SK-N-SH (cell line): ENCODE results near the gene NPC1. TPM values are rescaled to one million over a fixed set of nuclear protein-coding genes. Genes with fewer than 3 reads are reported as not detected.

Experiments used
- CTCF ChIA-PET: fragments of 300-600, 350-600 bp; formaldehyde crosslinking; extraction: SDS; loops from one replicate; lab custom pipeline; 2021; lab: Yijun Ruan, JAX
- POLR2A ChIA-PET: fragments of 350-600 bp; sonication (Branson Sonifier 250); formaldehyde crosslinking; extraction: SDS; loops from one replicate; lab custom pipeline; 2020; ENCODE audit warnings: antibody characterized with exemption, inconsistent platforms; lab: Yijun Ruan, JAX
- DNase-seq: peaks from one replicate; pipeline ENCODE4 v3.0.0; 2012
- H2AFZ ChIP-seq: fragments of 200-600 bp; sonication (generic); 2 replicates; pipeline ENCODE4 v1.8.1; 2016; ENCODE audit warnings: antibody characterized with exemption, mild to moderate bottlenecking, low read depth
- H3F3A ChIP-seq: fragments of 200-600 bp; sonication (generic); replicated peaks from 2 replicates; pipeline ENCODE3; 2016; ENCODE audit warnings: antibody characterized with exemption, mild to moderate bottlenecking; ENCODE audit not compliant: insufficient read depth
- H3K27ac ChIP-seq, 2 experiments: fragments of 200-500 bp in 1 of 2; fragments of 200-600 bp in 1 of 2; sonication (Bioruptor generic) in 1 of 2; sonication (generic), shearing (Covaris generic) in 1 of 2; 2 replicates each; pipeline versions ENCODE4 v1.5.1 to v1.6.1; 2014 to 2016; ENCODE audit warnings: low read depth in 2 of 2, inconsistent platforms in 1 of 2, low read length in 1 of 2, mild to moderate bottlenecking in 1 of 2, mixed read lengths in 1 of 2
- H3K27me3 ChIP-seq: fragments of 200-600 bp; sonication (generic), shearing (Covaris generic); 2 replicates; pipeline ENCODE4 v1.6.1; 2016; ENCODE audit warnings: mixed run types; ENCODE audit not compliant: insufficient read depth
- H3K36me3 ChIP-seq, 2 experiments: fragments of 200-500 bp in 1 of 2; fragments of 200-600 bp in 1 of 2; sonication (Bioruptor generic) in 1 of 2; sonication (generic) in 1 of 2; replicated peaks in 1 of 2; 2 replicates each; pipeline versions ENCODE3 to v1.5.1; 2014 to 2016; ENCODE audit warnings: low read length in 1 of 2, mild to moderate bottlenecking in 1 of 2; ENCODE audit not compliant: insufficient read depth in 2 of 2, control insufficient read depth in 1 of 2
- H3K4me1 ChIP-seq, 2 experiments: fragments of 200-500 bp in 1 of 2; fragments of 200-600 bp in 1 of 2; sonication (Bioruptor generic) in 1 of 2; sonication (generic), shearing (Covaris generic) in 1 of 2; 2 replicates each; pipeline versions ENCODE4 v1.5.1 to v1.6.1; 2014 to 2016; ENCODE audit warnings: low read depth in 1 of 2, low read length in 1 of 2, mixed run types in 1 of 2; ENCODE audit not compliant: insufficient read depth in 2 of 2, control insufficient read depth in 1 of 2
- H3K4me2 ChIP-seq: fragments of 200-600 bp; sonication (generic), shearing (Covaris generic); 2 replicates; pipeline ENCODE4 v1.6.1; 2017; ENCODE audit warnings: mixed run types
- H3K4me3 ChIP-seq, 2 experiments: fragments of 200-500 bp in 1 of 2; fragments of 200-600 bp in 1 of 2; sonication (Bioruptor generic) in 1 of 2; sonication (generic), shearing (Covaris generic) in 1 of 2; 2 replicates each; pipeline versions ENCODE4 v1.5.1 to v1.8.1; 2014 to 2016; ENCODE audit warnings: low read depth in 2 of 2, inconsistent platforms in 1 of 2, low read length in 1 of 2, mild to moderate bottlenecking in 1 of 2, mixed read lengths in 1 of 2, moderate library complexity in 1 of 2
- H3K79me2 ChIP-seq: fragments of 200-600 bp; sonication (generic); 2 replicates; pipeline ENCODE4 v1.8.1; 2017; ENCODE audit warnings: mild to moderate bottlenecking; ENCODE audit not compliant: insufficient read depth
- H3K9ac ChIP-seq: fragments of 200-600 bp; sonication (generic); 2 replicates; pipeline ENCODE4 v1.6.1; 2017; ENCODE audit warnings: mixed run types
- H3K9me2 ChIP-seq: fragments of 200-600 bp; sonication (generic); 2 replicates; pipeline ENCODE4 v1.6.1; 2017; ENCODE audit warnings: mixed run types
- H3K9me3 ChIP-seq: fragments of 200-600 bp; sonication (generic); 2 replicates; pipeline ENCODE4 v1.6.1; 2017; ENCODE audit warnings: mixed run types, mild to moderate bottlenecking, moderate library complexity
- H4K20me1 ChIP-seq: fragments of 200-600 bp; sonication (generic); 2 replicates; pipeline ENCODE4 v1.6.1; 2017; ENCODE audit warnings: mild to moderate bottlenecking, mixed run types; ENCODE audit not compliant: insufficient read depth
- GATA2 ChIP-seq: sonication (generic); formaldehyde crosslinking; IDR thresholded peaks from 2 replicates; pipeline ENCODE4 v1.5.0; 2020; ENCODE audit warnings: mild to moderate bottlenecking, missing genetic modification reagents
- IRF3 ChIP-seq: fragments of 150-350 bp; IDR thresholded peaks from 2 replicates; pipeline ENCODE4 v1.6.1; 2016; ENCODE audit warnings: mild to moderate bottlenecking, low read depth, low read length
- NFIC ChIP-seq: IDR thresholded peaks from 2 replicates; pipeline ENCODE4 v1.4.0; 2012; ENCODE audit warnings: borderline replicate concordance
- POLR2AphosphoS5 ChIP-seq: IDR thresholded peaks from 2 replicates; pipeline ENCODE4 v1.6.1; 2012; ENCODE audit warnings: low read depth, low read length
- TCF12 ChIP-seq: IDR thresholded peaks from 2 replicates; pipeline ENCODE4 v1.4.0; 2012
- WGBS: methylation state at CpG from one replicate; pipeline ENCODE4 v1.1.6; 2017; ENCODE audit warnings: low lambda C conversion rate; 5-methylcytosine and 5-hydroxymethylcytosine counted together
- polyA plus RNA-seq, 3 experiments: library from polyadenylated mRNA; depleted of rRNA; stranded (reverse); fragments of >200 nt; gene quantifications; 2 replicates each; pipeline ENCODE4 v1.2.3, GENCODE V29; 2012
- TF ChIP-seq, protein P1 (sequence below): fragments of 200-600 bp; sonication (generic); IDR thresholded peaks from 2 replicates; pipeline ENCODE4 v1.6.1; 2017; ENCODE audit warnings: antibody characterized with exemption, mild to moderate bottlenecking, moderate library complexity
- TF ChIP-seq, protein P2 (sequence below): IDR thresholded peaks from 2 replicates; pipeline ENCODE4 v1.4.0; 2012; ENCODE audit warnings: low read depth

Gene NPC1
- polyA plus RNA-seq, 1 of the 3 experiments (the other 2 are of a cell fraction), result 23.9 TPM

DNA sequence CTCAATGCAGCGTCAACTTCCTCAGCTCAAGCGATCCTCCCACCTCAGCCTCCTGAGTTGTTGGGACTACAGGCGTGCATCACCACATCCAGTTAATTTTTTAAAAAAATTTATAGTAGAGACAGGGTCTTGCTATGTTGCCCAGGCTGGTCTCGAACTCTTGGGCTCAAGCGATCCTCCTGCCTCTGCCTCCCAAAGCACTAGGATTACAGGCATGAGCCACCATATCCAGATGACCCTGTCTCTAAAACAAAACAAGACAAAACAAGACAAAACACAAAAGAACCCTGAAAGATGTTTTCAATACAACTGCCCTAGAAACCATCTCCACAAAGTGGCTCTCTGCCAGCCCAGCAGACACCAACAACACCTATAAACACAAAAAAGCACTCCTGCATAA lies 45.0 kb upstream of the NPC1 start (continued):
- TF ChIP-seq, protein P1, sequence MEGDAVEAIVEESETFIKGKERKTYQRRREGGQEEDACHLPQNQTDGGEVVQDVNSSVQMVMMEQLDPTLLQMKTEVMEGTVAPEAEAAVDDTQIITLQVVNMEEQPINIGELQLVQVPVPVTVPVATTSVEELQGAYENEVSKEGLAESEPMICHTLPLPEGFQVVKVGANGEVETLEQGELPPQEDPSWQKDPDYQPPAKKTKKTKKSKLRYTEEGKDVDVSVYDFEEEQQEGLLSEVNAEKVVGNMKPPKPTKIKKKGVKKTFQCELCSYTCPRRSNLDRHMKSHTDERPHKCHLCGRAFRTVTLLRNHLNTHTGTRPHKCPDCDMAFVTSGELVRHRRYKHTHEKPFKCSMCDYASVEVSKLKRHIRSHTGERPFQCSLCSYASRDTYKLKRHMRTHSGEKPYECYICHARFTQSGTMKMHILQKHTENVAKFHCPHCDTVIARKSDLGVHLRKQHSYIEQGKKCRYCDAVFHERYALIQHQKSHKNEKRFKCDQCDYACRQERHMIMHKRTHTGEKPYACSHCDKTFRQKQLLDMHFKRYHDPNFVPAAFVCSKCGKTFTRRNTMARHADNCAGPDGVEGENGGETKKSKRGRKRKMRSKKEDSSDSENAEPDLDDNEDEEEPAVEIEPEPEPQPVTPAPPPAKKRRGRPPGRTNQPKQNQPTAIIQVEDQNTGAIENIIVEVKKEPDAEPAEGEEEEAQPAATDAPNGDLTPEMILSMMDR, result no peak

DNA sequence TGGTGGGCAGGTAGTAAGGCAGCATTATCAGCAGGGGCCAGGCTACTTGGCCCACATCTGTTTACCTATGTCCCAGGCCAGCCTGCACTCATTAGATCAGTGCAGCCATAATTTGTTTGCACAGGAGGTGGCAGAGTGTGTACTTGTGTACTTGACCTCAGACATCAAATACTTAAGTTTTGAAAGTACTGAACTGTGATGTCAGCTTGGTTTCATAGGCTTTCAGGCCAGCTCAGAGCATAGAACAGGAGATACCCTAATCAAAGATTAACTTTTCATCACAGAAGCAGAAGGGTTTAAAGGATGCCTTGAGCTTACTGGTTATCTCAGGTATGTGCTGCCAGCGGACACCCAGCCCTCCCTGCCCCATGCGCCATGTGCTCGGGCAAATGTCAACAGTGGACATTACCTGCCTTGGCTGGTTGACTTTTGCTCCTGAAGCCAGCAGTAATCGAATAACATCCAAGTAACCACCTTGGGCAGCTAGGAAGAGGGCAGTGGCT lies 43.2 kb upstream of the NPC1 start:
- POLR2A ChIA-PET, result no interaction called here
- no peak overlapping the region for H3K4me3 ChIP-seq
- no peaks in the 10 kb centered on the region for H3K9me2 ChIP-seq
- H4K20me1 ChIP-seq, result no peaks in the 10 kb centered on the region
- DNase-seq, result no peak
- no peak overlapping the region for H3K27ac ChIP-seq
- H3K79me2 ChIP-seq, result no peaks in the 10 kb centered on the region
- peaks cover 19 to 23% of the 10 kb centered on the region in 2 experiments for H3K4me1 ChIP-seq
- H3K36me3 ChIP-seq, result no peaks in the 10 kb centered on the region
- H3F3A ChIP-seq, result peaks cover 25% of the 10 kb centered on the region
- CTCF ChIA-PET, result interaction anchor here (1.5 to 12.6 kb wide), 3 partner anchors 10 to 73 kb away, joined by 4 to 78 read pairs (median 6); no protein-coding TSS in a partner anchor
- TF ChIP-seq NFIC (no peak), POLR2AphosphoS5 (no peak), TCF12 (no peak)
- no peak overlapping the region for H2AFZ ChIP-seq
- H3K9ac ChIP-seq, result no peak overlapping the region
- H3K4me2 ChIP-seq, result no peak overlapping the region
- no peaks in the 10 kb centered on the region for H3K27me3 ChIP-seq
- whole genome bisulfite sequencing, result 90% methylated on average over 4 of the region's 4 CpGs
- no peaks in the 10 kb centered on the region for H3K9me3 ChIP-seq

DNA sequence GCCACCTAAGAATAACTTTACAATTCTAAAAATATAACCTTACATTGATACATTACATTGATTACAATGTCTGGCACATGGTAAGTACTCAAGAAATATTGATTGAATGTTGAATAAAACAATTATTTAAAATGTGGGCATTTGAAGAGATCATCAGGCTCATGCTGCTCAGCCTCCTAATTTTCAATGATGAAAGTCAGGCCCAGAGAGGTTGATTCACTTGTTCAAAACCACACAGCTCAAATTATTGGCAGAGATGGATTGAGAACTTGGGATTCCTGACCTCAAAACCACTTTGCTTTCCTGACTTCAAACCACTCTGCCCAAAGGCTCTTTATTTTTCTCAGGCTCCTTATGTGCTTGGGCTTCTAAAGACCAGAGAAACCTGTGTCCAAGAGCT lies 41.7 kb upstream of the NPC1 start:
- H3K79me2 ChIP-seq, result no peaks in the 10 kb centered on the region
- no peaks in the 10 kb centered on the region for H3K9me2 ChIP-seq
- no peak for DNase-seq
- ChIA-PET CTCF (interaction anchor here (1.0 to 12.6 kb wide), 5 partner anchors 13 to 290 kb away, joined by 3 to 78 read pairs (median 6); no protein-coding TSS in a partner anchor), POLR2A (no interaction called here)
- no peaks in the 10 kb centered on the region for H3K36me3 ChIP-seq
- H2AFZ ChIP-seq, result no peak overlapping the region
- H3K9ac ChIP-seq, result no peak overlapping the region
- no peaks in the 10 kb centered on the region for H4K20me1 ChIP-seq
- H3K4me2 ChIP-seq, result peak overlapping the region; percentile 59; the same call in 1 of the 2 replicates
- H3K4me3 ChIP-seq, result no peak overlapping the region
- H3K27me3 ChIP-seq, result no peaks in the 10 kb centered on the region
- no peaks in the 10 kb centered on the region for H3K9me3 ChIP-seq
- H3K27ac ChIP-seq, result peak overlapping the region in 1 of 2 experiments; percentile 70; a peak in 2 of 4 replicates
- TF ChIP-seq IRF3, result no peak
- TF ChIP-seq GATA2 (CRISPR knock-in tag), result no peak
- TF ChIP-seq, protein P2, sequence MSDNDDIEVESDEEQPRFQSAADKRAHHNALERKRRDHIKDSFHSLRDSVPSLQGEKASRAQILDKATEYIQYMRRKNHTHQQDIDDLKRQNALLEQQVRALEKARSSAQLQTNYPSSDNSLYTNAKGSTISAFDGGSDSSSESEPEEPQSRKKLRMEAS, result no peak
- H3F3A ChIP-seq, result peaks cover 25% of the 10 kb centered on the region
- peaks cover 19 to 20% of the 10 kb centered on the region in 2 experiments for H3K4me1 ChIP-seq
